ENCODE measurements around the gene PTTG1. TPM values are rescaled to one million over a fixed set of nuclear protein-coding genes. Genes with fewer than 3 reads are reported as not detected.

Gene PTTG1
- total RNA-seq (2014; rRNA removed) (198 and 245 TPM in 2 replicates), Bru-seq, nascent RNA (percentile 85 among the genes with signal in this experiment), BruChase-seq, experiment 1, labeled RNA remaining after a 6-hour chase (percentile 77 among the genes with signal in this experiment), BruChase-seq, experiment 2, labeled RNA remaining after a 2-hour chase (percentile 47 among the genes with signal in this experiment)
- long read RNA-seq, transcript PTTG1-201 (6 exons, 753 nt): major isoform, 9 of 14 reads
- long read RNA-seq, partial matches to known transcripts: 0 of 14 reads
- long read RNA-seq, other reads (novel, unspliced or antisense): 0 of 14 reads

DNA sequence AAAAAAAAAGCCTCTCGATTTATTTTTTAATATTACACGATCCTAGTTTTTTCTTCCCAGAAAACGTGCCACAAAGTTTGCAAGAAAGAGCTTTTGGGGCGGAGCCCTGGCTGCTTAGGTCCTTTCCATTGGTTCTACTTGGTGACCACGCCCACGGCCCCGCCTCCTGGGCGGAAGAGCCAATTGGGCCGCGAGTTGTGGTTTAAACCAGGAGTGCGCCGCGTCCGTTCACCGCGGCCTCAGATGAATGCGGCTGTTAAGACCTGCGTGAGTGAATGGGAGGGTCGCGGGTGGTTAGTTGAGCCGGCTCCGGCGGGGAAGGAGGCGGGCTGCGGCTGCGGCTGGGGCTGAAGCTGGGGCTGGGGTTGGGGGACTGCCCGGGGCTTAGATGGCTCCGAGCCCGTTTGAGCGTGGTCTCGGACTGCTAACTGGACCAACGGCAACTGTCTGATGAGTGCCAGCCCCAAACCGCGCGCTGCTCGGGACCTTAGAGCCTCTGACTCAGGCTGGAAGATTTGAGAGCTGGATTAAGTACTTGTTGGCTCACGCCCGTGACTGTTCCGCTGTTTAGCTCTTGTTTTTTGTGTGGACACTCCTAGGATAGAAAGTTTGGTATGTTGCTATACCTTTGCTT is at the start of gene PTTG1:
TSS of gene PTTG1 (plus strand) at position 231 of the 634 bp plus-strand sequence. CDS start 458 bp downstream, outside the sequence.
- no peaks in the 10 kb centered on the region for H3F3A ChIP-seq (ENCODE audit: low read length, unreplicated experiment)
- H3K4me1 ChIP-seq (ENCODE audit: insufficient read depth, low read length): peaks cover 38% of the 10 kb centered on the region
- TF ChIP-seq, protein P1, sequence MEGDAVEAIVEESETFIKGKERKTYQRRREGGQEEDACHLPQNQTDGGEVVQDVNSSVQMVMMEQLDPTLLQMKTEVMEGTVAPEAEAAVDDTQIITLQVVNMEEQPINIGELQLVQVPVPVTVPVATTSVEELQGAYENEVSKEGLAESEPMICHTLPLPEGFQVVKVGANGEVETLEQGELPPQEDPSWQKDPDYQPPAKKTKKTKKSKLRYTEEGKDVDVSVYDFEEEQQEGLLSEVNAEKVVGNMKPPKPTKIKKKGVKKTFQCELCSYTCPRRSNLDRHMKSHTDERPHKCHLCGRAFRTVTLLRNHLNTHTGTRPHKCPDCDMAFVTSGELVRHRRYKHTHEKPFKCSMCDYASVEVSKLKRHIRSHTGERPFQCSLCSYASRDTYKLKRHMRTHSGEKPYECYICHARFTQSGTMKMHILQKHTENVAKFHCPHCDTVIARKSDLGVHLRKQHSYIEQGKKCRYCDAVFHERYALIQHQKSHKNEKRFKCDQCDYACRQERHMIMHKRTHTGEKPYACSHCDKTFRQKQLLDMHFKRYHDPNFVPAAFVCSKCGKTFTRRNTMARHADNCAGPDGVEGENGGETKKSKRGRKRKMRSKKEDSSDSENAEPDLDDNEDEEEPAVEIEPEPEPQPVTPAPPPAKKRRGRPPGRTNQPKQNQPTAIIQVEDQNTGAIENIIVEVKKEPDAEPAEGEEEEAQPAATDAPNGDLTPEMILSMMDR (conservative IDR thresholded peaks at IDR 0.05; ENCODE audit: low read depth, low read length): no peak
- TF ChIP-seq EZH2 (IDR thresholded peaks at IDR 0.05; ENCODE audit: low read length, unreplicated experiment) (no peak), EZH2phosphoT487 (IDR thresholded peaks at IDR 0.05; ENCODE audit: borderline replicate concordance, low read length) (no peak)
- DNase-seq: peak; percentile 98
- peak within 1 kb of the TSS; percentile 76 for H3K9ac ChIP-seq (ENCODE audit: low read length)
- H3K27me3 ChIP-seq (ENCODE audit: low read length): no peaks in the 10 kb centered on the region
- H3K9me3 ChIP-seq (ENCODE audit: low read length): no peaks in the 10 kb centered on the region
- peak within 1 kb of the TSS; percentile 93 for H3K4me3 ChIP-seq (ENCODE audit: low read length)
- H3K79me2 ChIP-seq (ENCODE audit: low read length): peaks cover 63% of the 10 kb centered on the region
- ChIA-PET CTCF (interaction anchor here (0.6 kb wide), 2 partner anchors 18 to 364 kb away, joined by 3 read pairs; no protein-coding TSS in a partner anchor), POLR2A (ENCODE audit: unreplicated experiment) (interaction anchor here (0.6 to 0.7 kb wide), 2 partner anchors 151 to 869 kb away, joined by 3 to 4 read pairs; no protein-coding TSS in a partner anchor)
- H3K36me3 ChIP-seq (ENCODE audit: low read depth, low read length): peaks cover 25% of the 10 kb centered on the region
- H3K4me2 ChIP-seq (ENCODE audit: low read length): peak within 1 kb of the TSS; percentile 95
- H2AFZ ChIP-seq (ENCODE audit: low read length): peak within 1 kb of the TSS; percentile 73
- H3K9me2 ChIP-seq (replicated peaks; ENCODE audit: low read length): no peaks in the 10 kb centered on the region
- H4K20me1 ChIP-seq (ENCODE audit: low read length): 0 out of 2 replicates have a peak, but pooled peaks cover 8% of the 10 kb centered on the region
- peak within 1 kb of the TSS; percentile 50 for H3K27ac ChIP-seq (ENCODE audit: low read length)
- ATAC-seq: peak; percentile 83
- intact Hi-C loops (cut with micrococcal nuclease): loop anchor here (5.0 kb wide), 1 partner anchor 41 kb away; no protein-coding TSS in a partner anchor
- TSS peak; percentile 46 for BruUV-seq (replicated peaks)

DNA sequence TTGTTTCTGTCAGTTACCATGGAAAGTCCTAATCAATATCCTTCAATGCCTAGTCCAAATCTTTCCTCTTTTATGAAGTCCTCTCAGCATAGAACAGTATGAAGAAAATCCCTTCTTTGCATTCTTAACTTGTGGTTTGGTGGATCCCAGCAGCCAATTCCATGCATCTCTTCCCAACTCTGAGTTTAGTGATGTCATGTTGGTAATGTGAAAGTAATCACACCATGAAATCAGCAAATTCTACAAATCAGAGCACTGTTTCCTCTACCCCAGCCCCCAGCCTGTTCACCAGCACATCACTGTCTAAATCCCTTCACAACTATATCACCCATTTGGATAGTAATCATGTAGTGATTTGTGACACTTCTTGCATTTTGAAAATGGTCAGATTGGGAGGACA is 46.5 kb upstream of the PTTG1 start:
- no peaks in the 10 kb centered on the region for H3K9me3 ChIP-seq (ENCODE audit: low read length)
- no peak overlapping the region for H3K4me3 ChIP-seq (ENCODE audit: low read length)
- CTCF ChIA-PET: no interaction called here
- TF ChIP-seq EZH2phosphoT487 (IDR thresholded peaks at IDR 0.05; ENCODE audit: borderline replicate concordance, low read length): no peak
- TF ChIP-seq, protein P1 (conservative IDR thresholded peaks at IDR 0.05; ENCODE audit: low read depth, low read length): no peak
- no peak for TF ChIP-seq EZH2 (IDR thresholded peaks at IDR 0.05; ENCODE audit: low read length, unreplicated experiment)
- no peaks in the 10 kb centered on the region for H3K9me2 ChIP-seq (replicated peaks; ENCODE audit: low read length)
- no peaks in the 10 kb centered on the region for H3K79me2 ChIP-seq (ENCODE audit: low read length)
- DNase-seq: no peak
- no peaks in the 10 kb centered on the region; the same call in 1 of the 2 replicates for H3K4me1 ChIP-seq (ENCODE audit: insufficient read depth, low read length)
- no peaks in the 10 kb centered on the region for H4K20me1 ChIP-seq (ENCODE audit: low read length)
- H3K36me3 ChIP-seq (ENCODE audit: low read depth, low read length): no peaks in the 10 kb centered on the region
- intact Hi-C loops (cut with micrococcal nuclease): no loop called here
- POLR2A ChIA-PET (ENCODE audit: unreplicated experiment): no interaction called here
- ATAC-seq: no peak
- no peak overlapping the region for H3K9ac ChIP-seq (ENCODE audit: low read length)
- no TSS peak for BruUV-seq (replicated peaks)
- no peak overlapping the region for H3K4me2 ChIP-seq (ENCODE audit: low read length)
- H3K27ac ChIP-seq (ENCODE audit: low read length): no peak overlapping the region
- no peaks in the 10 kb centered on the region for H3F3A ChIP-seq (ENCODE audit: low read length, unreplicated experiment)
- no peak overlapping the region for H2AFZ ChIP-seq (ENCODE audit: low read length)
- H3K27me3 ChIP-seq (ENCODE audit: low read length): peaks cover 15% of the 10 kb centered on the region; the same call in 1 of the 2 replicates

Measured in PC-3 (cell line).